Measurements from ENCODE around the gene CACNA1G. TPM values are rescaled to one million over a fixed set of nuclear protein-coding genes. Genes with fewer than 3 reads are reported as not detected.

CACNA1G gene
- total RNA-seq, 4 donors from 2014 or later = 0.11 to 0.38 (median 0.13) TPM; not detected in 1

GRCh38 chr17:50637829-50638605 is 77.5 kb downstream of the CACNA1G start:
- 49 to 53% methylated on average over 7 of the region's 7 CpGs for WGBS, 2 donors
- intact Hi-C loops (cut with DNase I) = no loop called here
- no peak for DNase-seq
- Histone ChIP-seq H3K9me3 (no peaks in the 10 kb centered on the region), H3K36me3 (no peaks in the 10 kb centered on the region), H3K27ac (peak overlapping the region; percentile 53 to 84 (median 70)), H3K4me3 (no peak overlapping the region), H3K4me1 (peaks cover 47 to 92% (median 51%) of the 10 kb centered on the region in 3 donors), H3K27me3 (peaks cover 0 to 49% (median 0%) of the 10 kb centered on the region in 4 donors)
- TF ChIP-seq POLR2A (IDR thresholded peaks at IDR 0.05) = no peak

DNA sequence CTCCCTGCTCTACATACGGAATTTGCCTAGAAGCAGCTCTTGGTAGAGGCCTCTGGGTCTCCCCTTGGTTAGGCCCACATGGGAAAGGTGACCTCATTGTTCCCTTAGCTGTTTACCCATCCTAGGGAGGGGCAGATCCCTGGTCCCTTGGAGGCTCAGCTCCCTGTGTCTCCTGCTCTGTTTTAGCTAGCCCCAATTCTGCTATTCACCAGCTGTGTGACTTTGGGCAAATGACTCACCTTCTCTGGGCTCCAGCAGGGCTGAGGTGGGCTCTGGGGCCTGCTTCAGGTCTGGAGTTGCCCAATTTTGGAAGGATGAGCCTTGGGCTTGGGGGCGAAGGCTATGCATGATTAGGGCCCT is 78.1 kb downstream of the CACNA1G start:
- H3K27ac ChIP-seq = peak overlapping the region; percentile 53 to 84 (median 70)
- no peak for TF ChIP-seq POLR2A (IDR thresholded peaks at IDR 0.05)
- TF ChIP-seq, protein P1, sequence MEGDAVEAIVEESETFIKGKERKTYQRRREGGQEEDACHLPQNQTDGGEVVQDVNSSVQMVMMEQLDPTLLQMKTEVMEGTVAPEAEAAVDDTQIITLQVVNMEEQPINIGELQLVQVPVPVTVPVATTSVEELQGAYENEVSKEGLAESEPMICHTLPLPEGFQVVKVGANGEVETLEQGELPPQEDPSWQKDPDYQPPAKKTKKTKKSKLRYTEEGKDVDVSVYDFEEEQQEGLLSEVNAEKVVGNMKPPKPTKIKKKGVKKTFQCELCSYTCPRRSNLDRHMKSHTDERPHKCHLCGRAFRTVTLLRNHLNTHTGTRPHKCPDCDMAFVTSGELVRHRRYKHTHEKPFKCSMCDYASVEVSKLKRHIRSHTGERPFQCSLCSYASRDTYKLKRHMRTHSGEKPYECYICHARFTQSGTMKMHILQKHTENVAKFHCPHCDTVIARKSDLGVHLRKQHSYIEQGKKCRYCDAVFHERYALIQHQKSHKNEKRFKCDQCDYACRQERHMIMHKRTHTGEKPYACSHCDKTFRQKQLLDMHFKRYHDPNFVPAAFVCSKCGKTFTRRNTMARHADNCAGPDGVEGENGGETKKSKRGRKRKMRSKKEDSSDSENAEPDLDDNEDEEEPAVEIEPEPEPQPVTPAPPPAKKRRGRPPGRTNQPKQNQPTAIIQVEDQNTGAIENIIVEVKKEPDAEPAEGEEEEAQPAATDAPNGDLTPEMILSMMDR (IDR thresholded peaks at IDR 0.05) = no peak
- DNase-seq = no peak
- no peaks in the 10 kb centered on the region for H3K9me3 ChIP-seq
- H3K4me3 ChIP-seq = no peak overlapping the region
- H3K4me1 ChIP-seq = peaks cover 47 to 97% (median 52%) of the 10 kb centered on the region in 3 donors
- intact Hi-C loops (cut with DNase I) = no loop called here
- H3K36me3 ChIP-seq = no peaks in the 10 kb centered on the region
- 60% methylated on average over 1 of the region's 2 CpGs; no CpG with 5 or more reads in 1 of the 2 donors for WGBS, 2 donors
- H3K27me3 ChIP-seq = peaks cover 0 to 45% (median 0%) of the 10 kb centered on the region in 4 donors

GRCh38 chr17:50638966-50639713 is 78.6 kb downstream of the CACNA1G start:
- DNase-seq = peak; percentile 21
- TF ChIP-seq POLR2A (IDR thresholded peaks at IDR 0.05) = no peak
- TF ChIP-seq, protein P1 (IDR thresholded peaks at IDR 0.05) = no peak
- H3K9me3 ChIP-seq = no peaks in the 10 kb centered on the region
- no peak overlapping the region for H3K4me3 ChIP-seq
- H3K36me3 ChIP-seq = no peaks in the 10 kb centered on the region
- WGBS, 2 donors = 16 to 20% methylated on average over 3 to 7 of the region's 9 CpGs
- peaks cover 47 to 97% (median 51%) of the 10 kb centered on the region in 3 donors for H3K4me1 ChIP-seq
- H3K27ac ChIP-seq = peak overlapping the region; percentile 53 to 84 (median 70)
- intact Hi-C loops (cut with DNase I) = no loop called here
- H3K27me3 ChIP-seq = peaks cover 0 to 39% (median 0%) of the 10 kb centered on the region in 4 donors

GRCh38 chr17:50640686-50641351 is 80.3 kb downstream of the CACNA1G start:
- H3K9me3 ChIP-seq = no peaks in the 10 kb centered on the region
- H3K4me3 ChIP-seq = no peak overlapping the region
- TF ChIP-seq, protein P1 (IDR thresholded peaks at IDR 0.05) = no peak
- TF ChIP-seq POLR2A (IDR thresholded peaks at IDR 0.05) = no peak
- no peak for DNase-seq
- H3K36me3 ChIP-seq = no peaks in the 10 kb centered on the region
- H3K27me3 ChIP-seq = peaks cover 0 to 22% (median 0%) of the 10 kb centered on the region in 4 donors
- H3K4me1 ChIP-seq = peaks cover 36 to 80% (median 40%) of the 10 kb centered on the region in 3 donors
- intact Hi-C loops (cut with DNase I) = no loop called here
- H3K27ac ChIP-seq = peak overlapping the region; percentile 4 to 84 (median 60)
- WGBS, 2 donors = 38 to 41% methylated on average over 6 to 10 of the region's 12 CpGs

DNA sequence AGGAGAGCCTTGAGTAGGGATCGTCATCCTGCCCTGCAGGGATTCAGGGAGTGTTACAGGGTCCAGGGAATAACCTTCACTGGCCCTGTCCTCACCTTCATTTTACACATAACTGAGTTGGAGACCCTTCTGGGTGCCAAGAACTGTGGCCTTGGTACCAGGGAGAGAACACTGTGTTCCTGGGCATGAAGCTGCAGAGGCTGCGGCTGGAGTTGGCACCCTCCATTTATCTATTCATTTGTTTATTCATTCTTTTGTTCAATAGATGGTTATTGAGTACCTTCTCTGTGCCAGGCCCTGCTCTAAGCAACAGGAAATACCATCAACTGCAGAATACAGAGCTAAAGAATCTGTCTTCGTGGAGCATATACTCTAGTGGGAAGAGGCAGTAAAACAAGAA is 80.8 kb downstream of the CACNA1G start:
- Histone ChIP-seq H3K9me3 (no peaks in the 10 kb centered on the region), H3K27ac (peak overlapping the region; percentile 4 to 84 (median 60)), H3K4me3 (no peak overlapping the region), H3K27me3 (peaks cover 0 to 17% (median 0%) of the 10 kb centered on the region in 4 donors), H3K4me1 (peaks cover 31 to 75% (median 40%) of the 10 kb centered on the region in 3 donors), H3K36me3 (no peaks in the 10 kb centered on the region)
- TF ChIP-seq, protein P1 (IDR thresholded peaks at IDR 0.05) = no peak
- no peak for TF ChIP-seq POLR2A (IDR thresholded peaks at IDR 0.05)
- intact Hi-C loops (cut with DNase I) = no loop called here
- WGBS, 2 donors = 25 to 51% methylated on average over 3 of the region's 3 CpGs
- no peak for DNase-seq

All from esophagus squamous epithelium (tissue), 5 donors.